Motor neuron (in vitro differentiated cells): ENCODE results near the gene SSC5D. TPM values are rescaled to one million over a fixed set of nuclear protein-coding genes. Genes with fewer than 3 reads are reported as not detected.

Source experiments
- ATAC-seq, 8 experiments: fragments of 200-7000 bp; cut with Tn5 transposase; replicated peaks in 6 of 8; 2 replicates each; pipeline ENCODE4 v1.8.0; 2021; ENCODE audit warnings: mild to moderate bottlenecking in 8 of 8, moderate library complexity in 8 of 8
- H3K27ac ChIP-seq, 2 donors: fragments of 250-450 bp; sonication (Bioruptor Pico); 2 replicates each; pipeline ENCODE4 v1.9.0; 2021; ENCODE audit warnings: antibody characterized with exemption in 2 of 2, mild to moderate bottlenecking in 2 of 2, moderate library complexity in 1 of 2
- H3K4me1 ChIP-seq, 2 donors: fragments of 250-450 bp; sonication (Bioruptor Pico); replicated peaks in 1 of 2; 2 replicates each; pipeline ENCODE4 v1.6.1; 2021; ENCODE audit warnings: antibody characterized with exemption in 2 of 2, mild to moderate bottlenecking in 2 of 2, moderate library complexity in 1 of 2
- H3K4me3 ChIP-seq, 5 donors: fragments of 250-450 bp; sonication (Bioruptor Pico); 2 replicates each; pipeline ENCODE4 v1.9.0; 2021; ENCODE audit warnings: antibody characterized with exemption in 5 of 5, mild to moderate bottlenecking in 5 of 5, moderate library complexity in 4 of 5
- WGBS, 10 experiments: fragments of 450-650 bp; shearing (Covaris generic); methylation state at CpG; one replicate each; pipeline ENCODE4 v1.0.0; 2022; 5-methylcytosine and 5-hydroxymethylcytosine counted together
- in situ Hi-C, 9 experiments: fragments of 400-800 bp; cut with MboI; loops; one replicate each; pipeline ENCODE4 v1.15.0; 2021; ENCODE audit warnings: low sequenced_read_pairs in 9 of 9, low pct_unique_long_range_greater_than_20kb in 2 of 9; ENCODE audit not compliant: unreplicated experiment in 9 of 9
- total RNA-seq, 8 experiments: library from RNA; unstranded; fragments of 300-600 nt; gene quantifications; 2 replicates each; pipeline versions ENCODE4 v1.2.3 to v1.2.4, GENCODE V29; 2022

Gene SSC5D
- total RNA-seq, 8 experiments from 2014 or later, result 0.27 to 3.0 (median 0.63) TPM

- no peak for ATAC-seq
- no peak overlapping the region for H3K4me3 ChIP-seq
- in situ Hi-C loops, result no loop called here
- 54 to 95% (median 73%) methylated on average over 2 to 11 of the region's 16 CpGs for WGBS, 10 experiments
- peaks cover 22 to 30% of the 10 kb centered on the region in 2 donors for H3K4me1 ChIP-seq
- no peak overlapping the region for H3K27ac ChIP-seq
Observed at GRCh38 chr19:55457683-55458457, 30.4 kb upstream of the SSC5D start.

- in situ Hi-C loops, result no loop called here
- Histone ChIP-seq H3K4me3 (peak overlapping the region in 3 of 5 donors; percentile 67 to 88 (median 86)), H3K4me1 (peaks cover 15 to 22% of the 10 kb centered on the region in 2 donors), H3K27ac (peak overlapping the region in 1 of 2 donors; percentile 96)
- WGBS, 10 experiments, result 0 to 60% (median 18%) methylated on average over 1 to 4 of the region's 8 CpGs; no CpG with 5 or more reads in 5 of the 10 experiments
- no peak for ATAC-seq
Observed at GRCh38 chr19:55459551-55459949, 28.7 kb upstream of the SSC5D start.

- ATAC-seq, result no peak
- H3K4me1 ChIP-seq, result peaks cover 15 to 22% of the 10 kb centered on the region in 2 donors
- peak overlapping the region in 1 of 2 donors; percentile 96 for H3K27ac ChIP-seq
- peak overlapping the region; percentile 58 to 88 (median 78) for H3K4me3 ChIP-seq
- in situ Hi-C loops, result no loop called here
- WGBS, 10 experiments, result 0 to 39% (median 28%) methylated on average over 2 to 11 of the region's 16 CpGs
Observed at GRCh38 chr19:55459950-55460657, 28.1 kb upstream of the SSC5D start.

GRCh38 chr19:55460670-55461258, 27.5 kb upstream of the SSC5D start:
- H3K27ac ChIP-seq, result peak overlapping the region; percentile 86 to 96
- in situ Hi-C loops, result no loop called here
- H3K4me3 ChIP-seq, result peak overlapping the region; percentile 58 to 88 (median 78)
- peak; percentile 32 to 57 (median 48) for ATAC-seq
- H3K4me1 ChIP-seq, result peaks cover 15 to 22% of the 10 kb centered on the region in 2 donors
- 0 to 20% (median 2%) methylated on average over 1 to 6 of the region's 24 CpGs; no CpG with 5 or more reads in 5 of the 10 experiments for WGBS, 10 experiments

- in situ Hi-C loops, result no loop called here
- H3K27ac ChIP-seq, result peak within 1 kb of the TSS; percentile 86 to 96
- peak within 1 kb of the TSS; percentile 58 to 88 (median 78) for H3K4me3 ChIP-seq
- ATAC-seq, result peak; percentile 90 to 95 (median 93)
- WGBS, 10 experiments, result 0% methylated on average over 4 to 8 of the region's 54 CpGs; no CpG with 5 or more reads in 5 of the 10 experiments
- peaks cover 15 to 22% of the 10 kb centered on the region in 2 donors for H3K4me1 ChIP-seq
Observed at GRCh38 chr19:55461259-55461973, 26.8 kb upstream of the SSC5D start, which contains the start of gene ISOC2. TSS of gene ISOC2 (minus strand) at chr19:55461642. CDS start at chr19:55456486, 5,156 bp downstream.

GRCh38 chr19:55461974-55462626, 26.1 kb upstream of the SSC5D start:
- Histone ChIP-seq H3K27ac (peak overlapping the region in 1 of 2 donors; percentile 34), H3K4me3 (peak overlapping the region; percentile 26 to 42 (median 39)), H3K4me1 (peaks cover 15 to 22% of the 10 kb centered on the region in 2 donors)
- ATAC-seq, result peak in 2 of 8 experiments; percentile 3 to 8
- WGBS, 10 experiments, result 0 to 51% (median 19%) methylated on average over 1 to 7 of the region's 27 CpGs; no CpG with 5 or more reads in 3 of the 10 experiments
- in situ Hi-C loops, result no loop called here

GRCh38 chr19:55462722-55463121, 25.5 kb upstream of the SSC5D start:
- in situ Hi-C loops, result no loop called here
- Histone ChIP-seq H3K4me3 (no peak overlapping the region), H3K4me1 (peaks cover 15 to 22% of the 10 kb centered on the region in 2 donors), H3K27ac (no peak overlapping the region)
- WGBS, 10 experiments, result 55 to 100% (median 85%) methylated on average over 1 to 7 of the region's 11 CpGs; no CpG with 5 or more reads in 2 of the 10 experiments
- no peak for ATAC-seq

- in situ Hi-C loops, result no loop called here
- 76 to 95% methylated on average over 3 of the region's 15 CpGs; no CpG with 5 or more reads in 8 of the 10 experiments for WGBS, 10 experiments
- no peak overlapping the region for H3K27ac ChIP-seq
- H3K4me3 ChIP-seq, result no peak overlapping the region
- peaks cover 15 to 23% of the 10 kb centered on the region in 2 donors for H3K4me1 ChIP-seq
- ATAC-seq, result no peak
Observed at GRCh38 chr19:55463583-55464031, 24.6 kb upstream of the SSC5D start.

- WGBS, 10 experiments, result 40 to 100% (median 78%) methylated on average over 1 to 10 of the region's 23 CpGs; no CpG with 5 or more reads in 6 of the 10 experiments
- in situ Hi-C loops, result no loop called here
- Histone ChIP-seq H3K27ac (no peak overlapping the region), H3K4me1 (peaks cover 15 to 21% of the 10 kb centered on the region in 2 donors), H3K4me3 (no peak overlapping the region)
- no peak for ATAC-seq
Observed at GRCh38 chr19:55464039-55464661, 24.1 kb upstream of the SSC5D start.

GRCh38 chr19:55464662-55465054, 23.6 kb upstream of the SSC5D start, which contains the start of gene C19orf85:
TSS of gene C19orf85 (minus strand) at chr19:55464751. CDS start at chr19:55464554, 197 bp downstream.
- no CpG with 5 or more reads among the region's 14 CpGs for WGBS, 10 experiments
- Histone ChIP-seq H3K4me1 (peaks cover 12 to 16% of the 10 kb centered on the region in 2 donors), H3K4me3 (no peak within 1 kb of the TSS), H3K27ac (no peak within 1 kb of the TSS)
- no peak for ATAC-seq
- in situ Hi-C loops, result no loop called here

- WGBS, 10 experiments, result 71 to 100% (median 100%) methylated on average over 1 to 5 of the region's 11 CpGs; no CpG with 5 or more reads in 7 of the 10 experiments
- ATAC-seq, result no peak
- in situ Hi-C loops, result no loop called here
Observed at GRCh38 chr19:55465460-55466240, 22.6 kb upstream of the SSC5D start.

More at GRCh38 chr19:55465460-55466240, 22.6 kb upstream of the SSC5D start:
- no peak overlapping the region for H3K4me3 ChIP-seq
- H3K4me1 ChIP-seq, result peaks cover 2 to 6% of the 10 kb centered on the region in 2 donors
- H3K27ac ChIP-seq, result no peak overlapping the region
